Activated T-cell treated with anti-CD3 and anti-CD28 coated beads for 4 hours (primary cell): Measurements from ENCODE around the gene GFY.

Source experiments
- DNase-seq: peaks from one replicate; pipeline ENCODE4 v3.0.0-alpha.2; 2020

Gene GFY

GRCh38 chr19:49408816-49409440, 16.3 kb upstream of the GFY start:
- no peak for DNase-seq

GRCh38 chr19:49409441-49410029, 15.7 kb upstream of the GFY start:
- DNase-seq, result no peak

GRCh38 chr19:49411681-49412326, 13.4 kb upstream of the GFY start:
- DNase-seq, result no peak

GRCh38 chr19:49413348-49413747, 11.8 kb upstream of the GFY start:
- no peak for DNase-seq

DNA sequence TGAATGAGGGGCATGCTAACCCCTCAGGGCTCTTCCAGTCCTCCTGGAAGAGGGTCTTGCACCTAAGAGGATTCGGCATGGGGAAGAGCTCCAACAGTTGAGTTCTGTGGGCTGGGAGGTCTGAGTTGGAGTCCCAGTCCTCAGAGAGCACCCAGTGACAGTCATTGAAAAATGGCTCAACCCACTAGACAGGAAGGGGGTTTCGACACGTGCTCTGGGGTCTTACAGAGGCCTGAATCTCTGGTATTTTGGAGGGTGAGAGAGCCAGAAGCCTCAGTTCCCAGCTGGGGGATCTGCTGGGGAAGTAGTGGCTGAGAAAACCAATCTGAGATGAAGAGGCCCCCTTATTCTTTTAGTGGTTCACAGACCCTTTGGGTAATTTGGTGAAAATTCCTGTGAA, 10.9 kb upstream of the GFY start:
- DNase-seq, result no peak

GRCh38 chr19:49415102-49415809, 9.9 kb upstream of the GFY start:
- DNase-seq, result no peak

DNA sequence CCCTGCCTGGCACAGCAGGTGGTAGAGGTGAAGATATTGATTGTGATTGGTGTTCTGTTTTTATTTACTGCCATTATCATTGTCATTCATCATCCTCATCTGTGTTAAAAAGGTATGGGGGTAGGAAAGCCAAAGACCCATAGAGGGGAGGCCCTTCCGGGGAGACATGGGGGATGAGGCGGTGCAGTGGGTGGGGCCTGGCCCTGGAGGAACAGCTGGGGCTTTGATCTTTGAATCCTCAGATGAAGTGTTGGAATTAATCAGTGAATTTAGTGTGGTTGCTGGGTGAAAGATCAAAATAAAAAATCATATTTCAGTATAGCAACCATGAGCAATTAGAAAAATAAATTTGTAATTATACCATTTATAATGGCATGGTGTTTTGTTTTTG, 9.4 kb upstream of the GFY start:
- DNase-seq, result no peak

GRCh38 chr19:49417088-49417487, 8.1 kb upstream of the GFY start:
- no peak for DNase-seq

DNA sequence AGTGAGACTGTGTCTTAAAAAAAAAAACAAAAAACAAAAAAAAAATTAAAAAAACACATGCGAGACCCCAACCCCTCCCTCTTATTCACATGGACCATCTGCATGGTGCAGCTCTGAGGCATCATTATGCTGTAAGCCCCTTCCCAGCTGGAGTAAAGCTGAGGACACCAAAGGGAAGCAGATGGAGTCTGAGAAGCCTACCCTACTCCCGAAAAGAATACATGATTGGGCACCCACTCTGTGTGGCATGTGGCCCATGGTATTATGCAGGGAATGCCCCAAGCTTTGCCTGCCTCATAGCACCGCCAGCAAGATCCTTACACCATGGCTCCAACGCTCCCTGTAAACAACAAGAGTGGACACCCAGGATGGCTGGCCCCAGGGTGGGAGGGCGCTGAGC, 6.7 kb upstream of the GFY start:
- no peak for DNase-seq

GRCh38 chr19:49419173-49419572, 6.0 kb upstream of the GFY start:
- no peak for DNase-seq

DNA sequence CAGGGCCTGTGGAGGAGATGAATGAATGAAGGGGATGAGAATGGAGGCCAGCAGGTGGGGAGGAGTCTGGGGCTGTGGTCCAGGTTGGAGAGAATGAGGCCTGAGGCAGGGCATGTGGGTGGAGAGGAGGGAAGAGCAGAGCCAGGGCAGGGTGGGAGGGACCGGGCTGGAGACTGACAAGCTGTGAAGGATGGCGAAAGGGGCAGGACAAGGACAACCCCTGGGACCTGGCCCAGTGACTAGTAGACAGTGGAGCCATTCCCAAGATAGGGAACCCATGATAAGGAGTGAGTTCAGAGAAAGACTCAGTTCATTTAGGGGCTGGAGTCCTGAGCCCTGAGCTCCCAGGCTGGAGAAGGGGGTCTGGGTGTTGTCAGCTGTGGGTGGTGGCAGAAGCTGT, 5.0 kb upstream of the GFY start:
- DNase-seq, result no peak

DNA sequence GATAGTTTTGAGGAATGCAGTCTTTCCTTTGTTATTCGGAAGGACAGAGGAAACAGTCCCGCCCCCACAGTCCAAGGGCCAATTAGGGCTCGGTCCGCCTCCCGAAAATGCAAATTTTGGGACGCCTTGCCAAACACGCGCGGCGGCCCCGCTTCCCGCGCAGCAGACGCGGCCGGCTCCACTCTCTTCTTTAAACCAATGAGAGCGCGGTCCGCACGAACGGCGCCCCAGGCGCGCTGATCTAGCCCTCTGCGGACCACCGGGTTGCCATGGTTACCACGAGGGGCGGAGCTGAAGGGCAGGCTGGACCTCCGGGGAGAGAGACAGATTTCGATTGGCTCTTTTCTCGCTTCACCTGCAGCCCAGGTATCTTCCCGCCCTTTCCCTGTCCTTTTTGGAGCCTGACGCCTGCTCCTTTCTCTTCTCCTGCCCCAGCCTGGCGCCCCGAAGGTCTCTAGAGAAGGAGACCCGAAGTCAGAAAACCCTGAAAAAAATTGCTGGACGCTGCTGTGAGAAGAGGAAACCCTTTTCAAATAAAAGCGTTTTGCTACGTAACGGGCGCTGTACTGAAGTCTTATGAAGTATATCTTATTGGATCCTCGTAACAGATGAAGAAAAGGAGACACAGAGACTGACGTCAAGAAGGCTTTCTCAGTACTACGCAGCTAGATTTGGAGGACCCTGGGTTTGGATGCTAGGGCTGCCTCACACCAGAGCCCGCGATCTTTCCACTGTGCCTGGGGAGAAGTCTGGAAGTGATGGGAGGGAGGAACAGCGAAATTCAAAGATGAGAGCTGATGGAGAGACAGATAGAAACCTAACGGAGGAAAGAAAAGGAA, 3.9 kb upstream of the GFY start:
- DNase-seq, result no peak

GRCh38 chr19:49421878-49422202, 3.3 kb upstream of the GFY start:
- no peak for DNase-seq

DNA sequence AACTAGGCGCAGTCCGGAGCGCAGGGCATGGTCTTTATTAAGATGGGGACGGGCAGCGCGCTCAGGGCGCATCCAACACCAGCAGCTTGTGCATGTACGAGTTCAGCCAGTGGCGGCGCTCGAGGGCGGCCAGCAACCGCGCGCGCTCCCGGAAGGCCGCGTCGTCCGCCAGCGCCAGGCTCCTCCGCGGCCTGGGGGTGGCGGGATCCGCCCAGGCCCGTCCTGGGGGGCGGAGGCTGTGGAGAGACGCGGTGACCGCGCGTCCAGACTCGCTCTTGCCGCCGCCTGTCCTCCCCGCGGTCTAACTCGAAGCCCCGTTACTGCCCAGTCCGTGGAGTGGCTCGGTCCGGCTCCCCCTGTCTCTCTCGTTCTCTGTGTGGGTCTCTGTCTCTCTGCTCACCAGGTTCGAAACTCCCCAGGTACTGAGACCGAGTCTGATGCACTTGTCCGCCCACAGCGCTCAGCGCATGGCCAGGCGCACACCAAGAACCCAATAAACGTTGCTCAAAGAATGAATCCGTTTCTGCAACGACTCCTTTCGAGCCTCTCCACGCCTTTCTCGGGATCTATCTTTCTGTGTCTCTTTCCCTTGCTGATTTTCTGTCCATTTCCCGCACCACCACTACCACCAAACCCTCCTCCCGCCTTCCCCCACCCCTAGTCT, 2.6 kb upstream of the GFY start:
- DNase-seq, result no peak

GRCh38 chr19:49423071-49423984, 1.9 kb upstream of the GFY start, which contains the start of gene PTH2:
Gene PTH2, minus strand, starts transcription at chr19:49423441. Its CDS starts 102 bp downstream, at chr19:49423339.
- no peak for DNase-seq

DNA sequence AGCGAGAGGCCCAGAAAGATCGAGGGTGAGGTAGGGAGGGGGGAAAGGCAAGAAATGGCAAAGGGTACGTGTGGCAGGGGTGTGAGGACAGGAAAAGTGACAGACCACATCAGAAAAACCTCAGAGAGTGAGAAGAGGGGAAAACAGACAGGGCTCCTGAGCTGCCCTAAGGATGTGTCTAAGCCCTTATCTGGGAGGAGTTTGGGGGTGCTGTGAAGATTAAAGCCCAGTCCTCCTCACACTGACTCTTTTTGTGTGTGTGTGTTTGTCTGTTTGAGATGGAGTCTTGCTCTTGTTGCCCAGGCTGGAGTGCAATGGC, 1.2 kb upstream of the GFY start:
- no peak for DNase-seq

- DNase-seq, result no peak
Observed at GRCh38 chr19:49425922-49426592, 869 bp downstream of the GFY start.

DNA sequence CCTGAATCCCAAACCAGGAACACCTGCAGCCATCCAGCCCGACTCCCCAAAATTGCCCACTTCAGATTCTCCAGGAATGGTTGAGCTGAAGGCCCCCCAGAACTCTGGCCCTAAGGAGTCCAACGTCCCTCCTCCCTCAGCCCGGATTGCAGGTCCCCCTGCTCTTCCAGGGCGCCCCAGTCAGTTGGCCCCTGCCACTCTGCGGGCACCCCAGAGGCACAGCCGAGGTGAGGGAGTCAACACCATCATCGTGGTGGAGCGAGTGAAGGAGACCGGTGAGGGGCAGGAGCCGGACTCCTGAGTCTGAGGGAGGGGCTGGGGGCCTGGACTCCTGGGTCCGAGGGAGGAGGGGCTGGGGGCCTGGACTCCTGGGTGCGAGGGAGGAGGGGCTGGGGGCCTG, 2.2 kb downstream of the GFY start:
- no peak for DNase-seq

- no peak for DNase-seq
Observed at GRCh38 chr19:49427855-49428546, 2.8 kb downstream of the GFY start.
